Fibroblast of villous mesenchyme (primary cell): ENCODE measurements around the gene NUCB2. TPM values are rescaled to one million over a fixed set of nuclear protein-coding genes. Genes with fewer than 3 reads are reported as not detected.

Experiments used
- DNase-seq: peaks from one replicate; pipeline ENCODE4 v3.0.0-alpha.2; 2010; ENCODE audit warnings: low read depth
- H3K4me3 ChIP-seq: 2 replicates; pipeline ENCODE4 v1.5.1; 2011; ENCODE audit warnings: low read depth, mild to moderate bottlenecking, low read length
- CTCF ChIP-seq: IDR thresholded peaks from 2 replicates; pipeline ENCODE4 v1.5.1; 2012; ENCODE audit warnings: low read depth, mild to moderate bottlenecking, low read length; ENCODE audit not compliant: insufficient read depth
- total RNA-seq: library from RNA; depleted of rRNA; stranded (reverse); fragments of >200 nt; gene quantifications from 2 replicates; pipeline ENCODE4 v1.2.3, GENCODE V29; 2012

NUCB2 gene
- total RNA-seq, 1 donor, result 79.9 TPM

- no peak for TF ChIP-seq CTCF
- H3K4me3 ChIP-seq, result no peak overlapping the region
- no peak for DNase-seq
Measured at GRCh38 chr11:17369094-17369493, 92.6 kb downstream of the NUCB2 start.

GRCh38 chr11:17369684-17370243 lies 93.2 kb downstream of the NUCB2 start:
- no peak for TF ChIP-seq CTCF
- H3K4me3 ChIP-seq, result no peak overlapping the region
- no peak for DNase-seq

GRCh38 chr11:17371614-17372013 lies 95.1 kb downstream of the NUCB2 start:
- peak; percentile 64 for DNase-seq
- no peak overlapping the region for H3K4me3 ChIP-seq

GRCh38 chr11:17375547-17375946 lies 99.0 kb downstream of the NUCB2 start:
- DNase-seq, result no peak
- no peak overlapping the region for H3K4me3 ChIP-seq
- TF ChIP-seq CTCF, result no peak

More at GRCh38 chr11:17371614-17372013, 95.1 kb downstream of the NUCB2 start:
- TF ChIP-seq CTCF, result no peak

- no peak overlapping the region for H3K4me3 ChIP-seq
- TF ChIP-seq CTCF, result no peak
- DNase-seq, result no peak
Measured at GRCh38 chr11:17376493-17376892, 100.0 kb downstream of the NUCB2 start.

- no peak for DNase-seq
- no peak overlapping the region for H3K4me3 ChIP-seq
- TF ChIP-seq CTCF, result no peak
Measured at GRCh38 chr11:17378655-17379054, 102.1 kb downstream of the NUCB2 start.
